BE2C (cell line): ENCODE results near the gene ASAP2.
A peak's percentile ranks its signal among the peaks of the same experiment; 100 is the strongest.

Experiments
- DNase-seq: peaks from one replicate; pipeline ENCODE4 v3.0.0-alpha.2; 2020
- H3K27me3 ChIP-seq: fragments of 250-450 bp; sonication (Bioruptor Pico); 2 replicates; pipeline ENCODE4 v1.5.1; 2020; ENCODE audit warnings: mild to moderate bottlenecking
- H3K36me3 ChIP-seq: fragments of 250-450 bp; sonication (Bioruptor Pico); 2 replicates; pipeline ENCODE4 v1.5.1; 2020; ENCODE audit warnings: mild to moderate bottlenecking
- H3K4me1 ChIP-seq: fragments of 250-450 bp; sonication (Bioruptor Pico); 2 replicates; pipeline ENCODE4 v1.5.1; 2020
- H3K4me3 ChIP-seq: 2 replicates; pipeline ENCODE4 v1.5.1; 2011; ENCODE audit warnings: low read depth, low read length
- H3K9me3 ChIP-seq: fragments of 250-450 bp; sonication (Bioruptor Pico); 2 replicates; pipeline ENCODE4 v1.5.1; 2020
- TF ChIP-seq, protein P1 (sequence below): IDR thresholded peaks from 2 replicates; pipeline ENCODE4 v1.5.1; 2012; ENCODE audit warnings: mild to moderate bottlenecking, low read depth, low read length

Gene ASAP2

DNA sequence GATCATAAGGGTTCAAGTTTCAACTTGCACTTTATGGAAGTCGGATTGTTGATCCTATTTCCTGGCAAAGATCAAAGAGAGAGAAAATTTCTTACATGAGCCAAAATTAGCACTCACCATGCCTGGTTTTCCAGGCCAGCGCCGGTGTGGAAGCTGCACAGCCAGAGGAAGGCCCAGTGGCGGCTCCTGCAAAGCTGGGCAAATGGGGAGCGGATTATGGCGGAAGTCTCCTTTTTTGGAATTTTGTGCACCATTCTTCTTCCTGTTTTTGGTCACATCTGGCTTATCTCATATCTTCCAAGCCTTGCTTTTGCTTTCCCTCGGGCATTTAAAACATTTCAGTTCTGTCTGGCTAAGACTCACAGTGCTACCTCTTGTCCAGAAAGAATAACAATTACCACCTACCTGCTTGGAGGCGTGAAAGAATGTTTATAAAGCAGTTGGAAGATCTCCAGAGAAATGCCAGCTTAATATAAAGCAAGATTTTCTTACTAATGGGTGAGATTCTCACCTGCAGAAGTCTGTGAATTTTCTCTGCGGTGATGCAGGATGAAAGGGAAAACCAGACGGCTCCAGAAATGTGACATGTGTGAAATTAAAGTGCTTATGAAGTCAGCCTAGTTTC is 94.3 kb downstream of the ASAP2 start:
- Histone ChIP-seq H3K4me3 (no peak overlapping the region), H3K27me3 (no peaks in the 10 kb centered on the region), H3K9me3 (no peaks in the 10 kb centered on the region), H3K4me1 (peaks cover 5% of the 10 kb centered on the region; the same call in 1 of the 2 replicates), H3K36me3 (peaks cover 4% of the 10 kb centered on the region; the same call in 1 of the 2 replicates)
- no peak for DNase-seq
- TF ChIP-seq, protein P1, sequence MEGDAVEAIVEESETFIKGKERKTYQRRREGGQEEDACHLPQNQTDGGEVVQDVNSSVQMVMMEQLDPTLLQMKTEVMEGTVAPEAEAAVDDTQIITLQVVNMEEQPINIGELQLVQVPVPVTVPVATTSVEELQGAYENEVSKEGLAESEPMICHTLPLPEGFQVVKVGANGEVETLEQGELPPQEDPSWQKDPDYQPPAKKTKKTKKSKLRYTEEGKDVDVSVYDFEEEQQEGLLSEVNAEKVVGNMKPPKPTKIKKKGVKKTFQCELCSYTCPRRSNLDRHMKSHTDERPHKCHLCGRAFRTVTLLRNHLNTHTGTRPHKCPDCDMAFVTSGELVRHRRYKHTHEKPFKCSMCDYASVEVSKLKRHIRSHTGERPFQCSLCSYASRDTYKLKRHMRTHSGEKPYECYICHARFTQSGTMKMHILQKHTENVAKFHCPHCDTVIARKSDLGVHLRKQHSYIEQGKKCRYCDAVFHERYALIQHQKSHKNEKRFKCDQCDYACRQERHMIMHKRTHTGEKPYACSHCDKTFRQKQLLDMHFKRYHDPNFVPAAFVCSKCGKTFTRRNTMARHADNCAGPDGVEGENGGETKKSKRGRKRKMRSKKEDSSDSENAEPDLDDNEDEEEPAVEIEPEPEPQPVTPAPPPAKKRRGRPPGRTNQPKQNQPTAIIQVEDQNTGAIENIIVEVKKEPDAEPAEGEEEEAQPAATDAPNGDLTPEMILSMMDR, result no peak

DNA sequence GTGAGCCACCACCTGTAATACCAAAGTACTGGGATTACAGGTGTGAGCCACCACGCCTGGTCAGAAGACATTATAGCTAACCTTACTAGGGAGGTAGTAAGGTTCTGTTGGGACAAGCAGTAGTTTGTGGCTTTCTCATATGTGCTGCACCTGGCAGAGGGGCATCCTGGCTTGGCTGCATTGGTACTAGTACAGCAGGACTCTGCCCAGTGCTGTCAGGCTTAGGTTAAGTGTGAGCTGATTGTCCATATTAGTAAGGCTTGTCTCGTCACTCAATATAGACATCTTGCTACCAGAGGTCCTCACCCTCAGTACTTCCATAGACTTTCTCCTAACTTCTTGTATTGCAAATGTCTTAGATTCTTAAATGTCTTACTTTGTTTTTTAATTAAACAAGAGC is 96.1 kb downstream of the ASAP2 start:
- Histone ChIP-seq H3K4me3 (no peak overlapping the region), H3K9me3 (no peaks in the 10 kb centered on the region), H3K36me3 (peaks cover 4% of the 10 kb centered on the region), H3K27me3 (no peaks in the 10 kb centered on the region), H3K4me1 (peaks cover 10% of the 10 kb centered on the region; the same call in 1 of the 2 replicates)
- TF ChIP-seq, protein P1, result no peak
- DNase-seq, result no peak

- Histone ChIP-seq H3K4me1 (peaks cover 10% of the 10 kb centered on the region; the same call in 1 of the 2 replicates), H3K9me3 (no peaks in the 10 kb centered on the region), H3K4me3 (no peak overlapping the region), H3K36me3 (peaks cover 4% of the 10 kb centered on the region), H3K27me3 (no peaks in the 10 kb centered on the region)
- no peak for DNase-seq
- TF ChIP-seq, protein P1, result no peak
Measured at GRCh38 chr2:9303528-9304225, 97.1 kb downstream of the ASAP2 start.

GRCh38 chr2:9306911-9307310 is 100.3 kb downstream of the ASAP2 start:
- Histone ChIP-seq H3K4me3 (no peak overlapping the region), H3K36me3 (no peaks in the 10 kb centered on the region; the same call in 1 of the 2 replicates), H3K27me3 (no peaks in the 10 kb centered on the region), H3K4me1 (peaks cover 4% of the 10 kb centered on the region; the same call in 1 of the 2 replicates), H3K9me3 (no peaks in the 10 kb centered on the region)
- TF ChIP-seq, protein P1, result no peak
- DNase-seq, result peak; percentile 22

DNA sequence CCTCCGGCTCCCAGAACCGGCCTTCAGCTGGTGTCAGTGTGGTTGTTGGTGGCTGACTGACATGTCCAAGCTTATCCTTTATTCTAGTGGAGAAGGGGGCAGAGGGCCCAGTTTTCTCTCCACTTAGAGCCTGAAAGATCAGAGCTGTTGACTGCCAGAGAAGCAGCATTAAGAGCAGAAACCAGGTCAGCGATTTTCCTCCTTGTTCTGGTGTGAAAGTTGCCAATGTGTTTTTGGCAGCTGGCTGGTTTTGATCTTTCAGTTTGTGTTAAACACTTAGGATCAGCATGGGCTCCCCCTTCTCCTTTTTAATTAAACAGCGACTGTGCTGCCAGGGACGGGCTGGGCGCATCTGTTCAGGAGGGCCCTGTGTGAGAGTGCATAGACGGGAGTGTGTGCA is 100.9 kb downstream of the ASAP2 start:
- no peaks in the 10 kb centered on the region; the same call in 1 of the 2 replicates for H3K36me3 ChIP-seq
- no peaks in the 10 kb centered on the region for H3K9me3 ChIP-seq
- no peak for DNase-seq
- TF ChIP-seq, protein P1, result no peak
- no peaks in the 10 kb centered on the region for H3K27me3 ChIP-seq
- H3K4me1 ChIP-seq, result peaks cover 4% of the 10 kb centered on the region; the same call in 1 of the 2 replicates
- H3K4me3 ChIP-seq, result no peak overlapping the region
